Activated T-cell treated with anti-CD3 and anti-CD28 coated beads, Interleukin-2, amount 50 U/mL, for 1 hour (primary cell): Measurements from ENCODE around the gene UBLCP1.
"Not testable (repeated sequence)": the region's sequence is repeated elsewhere in the genome, so short reads cannot be mapped to it uniquely, and the experiment has no call there.

Experiments
- DNase-seq: peaks from one replicate; pipeline ENCODE4 v3.0.0-alpha.2; 2020

The UBLCP1 gene

GRCh38 chr5:159262859-159263568, at the start of gene UBLCP1:
Gene UBLCP1 (plus strand): TSS chr5:159263290. CDS start chr5:159268916, 5,626 bp downstream.
- DNase-seq: peak; percentile 80

GRCh38 chr5:159214486-159215271, 48.4 kb upstream of the UBLCP1 start:
- no peak for DNase-seq

DNA sequence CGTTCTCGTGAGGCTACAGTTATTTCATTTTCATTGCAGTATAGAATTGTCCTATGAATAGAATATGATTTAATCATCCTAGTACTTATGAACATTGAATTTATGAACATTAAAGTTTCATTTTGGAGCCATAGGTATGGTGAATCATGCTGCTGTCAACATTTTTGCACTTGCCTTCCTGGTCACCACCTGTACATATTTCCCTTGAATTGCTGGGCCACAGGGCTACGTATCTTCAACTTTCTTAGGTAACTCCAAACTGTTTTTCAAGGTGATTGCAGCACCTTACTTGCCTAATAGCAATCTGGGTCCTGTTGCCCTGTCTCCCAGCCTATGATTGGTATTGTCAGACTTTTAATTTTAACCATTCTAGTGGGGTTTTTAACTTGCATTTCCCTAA, 47.2 kb upstream of the UBLCP1 start:
- no peak for DNase-seq

GRCh38 chr5:159216454-159216853, 46.6 kb upstream of the UBLCP1 start:
- DNase-seq: no peak

DNA sequence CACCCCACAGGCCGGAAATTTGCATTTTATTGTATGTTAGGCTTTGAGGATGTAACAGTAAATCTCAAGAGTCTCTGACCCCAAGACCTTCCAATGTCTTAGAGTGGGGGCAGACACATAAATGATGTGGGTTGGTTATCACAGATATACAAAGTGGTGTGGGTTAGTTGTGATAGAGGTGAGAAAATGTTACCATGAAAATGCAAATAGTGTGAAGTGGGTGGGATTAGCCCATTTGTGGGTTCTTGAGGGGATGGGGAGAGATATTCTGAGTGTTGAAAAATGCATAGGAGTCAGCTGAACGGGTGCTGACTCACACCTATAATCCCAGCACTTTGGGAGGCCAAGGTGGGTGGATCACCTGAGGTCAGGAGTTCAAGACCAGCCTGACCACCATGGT, 45.9 kb upstream of the UBLCP1 start:
- no peak for DNase-seq

GRCh38 chr5:159218595-159219023, 44.5 kb upstream of the UBLCP1 start:
- DNase-seq: no peak

GRCh38 chr5:159220206-159220605, 42.9 kb upstream of the UBLCP1 start:
- no peak for DNase-seq

DNA sequence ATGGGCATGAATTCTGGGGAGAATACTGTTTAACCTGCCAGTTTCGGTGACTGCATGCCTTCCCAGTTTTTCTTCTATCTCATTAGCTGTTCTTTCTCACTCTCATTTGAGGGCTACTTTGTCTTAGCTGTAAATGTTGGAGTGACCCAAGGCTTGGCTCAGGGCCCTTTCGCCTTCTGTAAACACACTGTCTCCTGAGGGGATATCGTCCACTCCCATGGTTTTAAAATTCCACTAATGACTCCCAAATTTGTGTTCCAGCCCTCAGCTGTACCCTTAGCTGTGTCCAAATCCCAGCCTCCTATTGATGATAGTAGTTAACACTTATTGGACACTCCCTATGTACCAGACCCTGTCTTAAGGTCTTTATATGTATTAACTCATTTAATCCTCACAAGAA, 39.6 kb upstream of the UBLCP1 start:
- no peak for DNase-seq

- DNase-seq: no peak
These were observed 38.6 kb upstream of the UBLCP1 start for GRCh38 chr5:159224471-159224870.

GRCh38 chr5:159226451-159226850, 36.6 kb upstream of the UBLCP1 start:
- no peak for DNase-seq

- no peak for DNase-seq
These were observed 35.6 kb upstream of the UBLCP1 start for GRCh38 chr5:159227452-159227851.

- DNase-seq: not testable (repeated sequence)
These were observed 35.0 kb upstream of the UBLCP1 start for GRCh38 chr5:159228097-159228496.

GRCh38 chr5:159230657-159231056, 32.4 kb upstream of the UBLCP1 start:
- no peak for DNase-seq

DNA sequence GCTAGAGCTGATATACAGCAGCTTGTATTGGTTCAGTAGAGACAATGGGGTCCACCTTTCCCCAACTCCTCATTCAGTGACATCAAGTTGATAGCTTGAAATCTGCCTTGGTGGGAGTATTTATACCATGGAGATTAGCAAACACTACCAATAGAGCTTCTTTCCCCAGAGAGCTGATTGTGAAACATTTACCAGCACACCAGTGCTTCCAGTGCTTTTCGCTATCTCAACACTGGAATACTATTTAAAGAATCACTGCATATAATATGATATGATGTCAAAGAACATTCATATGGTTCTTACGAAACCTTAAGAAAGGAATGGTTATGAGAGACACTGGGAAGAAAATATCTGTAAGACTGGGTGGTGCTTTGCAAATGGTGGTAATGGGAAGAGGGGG, 31.9 kb upstream of the UBLCP1 start:
- DNase-seq: no peak

- DNase-seq: not testable (repeated sequence)
These were observed 27.1 kb upstream of the UBLCP1 start for GRCh38 chr5:159235871-159236520.

DNA sequence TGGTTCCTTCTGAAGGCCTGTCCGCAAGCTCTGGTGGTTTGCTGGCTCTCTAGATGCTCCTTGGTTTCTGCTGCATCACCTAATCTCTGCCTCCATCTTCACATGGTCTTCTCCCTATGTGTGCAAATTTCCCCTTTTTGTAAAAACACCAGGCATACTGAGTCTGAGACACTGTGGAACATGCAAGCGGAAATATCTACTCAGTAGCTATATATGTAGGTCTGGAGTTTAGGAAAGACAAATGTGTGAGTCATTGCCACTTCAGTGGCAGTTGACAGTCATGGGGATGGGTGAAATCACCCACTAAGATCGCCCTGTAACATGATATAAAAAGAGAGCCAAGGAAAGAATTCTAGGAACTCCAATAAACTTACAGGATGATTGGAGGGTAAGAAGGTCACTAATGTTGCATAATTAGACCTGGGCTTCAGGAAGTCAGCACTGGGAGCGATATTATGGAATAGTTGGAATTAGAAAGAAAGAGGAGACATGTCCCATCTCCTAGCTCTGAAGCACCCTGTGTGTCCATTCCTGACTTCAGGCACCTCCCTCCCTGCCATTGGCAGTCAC, 22.7 kb upstream of the UBLCP1 start:
- DNase-seq: no peak

DNA sequence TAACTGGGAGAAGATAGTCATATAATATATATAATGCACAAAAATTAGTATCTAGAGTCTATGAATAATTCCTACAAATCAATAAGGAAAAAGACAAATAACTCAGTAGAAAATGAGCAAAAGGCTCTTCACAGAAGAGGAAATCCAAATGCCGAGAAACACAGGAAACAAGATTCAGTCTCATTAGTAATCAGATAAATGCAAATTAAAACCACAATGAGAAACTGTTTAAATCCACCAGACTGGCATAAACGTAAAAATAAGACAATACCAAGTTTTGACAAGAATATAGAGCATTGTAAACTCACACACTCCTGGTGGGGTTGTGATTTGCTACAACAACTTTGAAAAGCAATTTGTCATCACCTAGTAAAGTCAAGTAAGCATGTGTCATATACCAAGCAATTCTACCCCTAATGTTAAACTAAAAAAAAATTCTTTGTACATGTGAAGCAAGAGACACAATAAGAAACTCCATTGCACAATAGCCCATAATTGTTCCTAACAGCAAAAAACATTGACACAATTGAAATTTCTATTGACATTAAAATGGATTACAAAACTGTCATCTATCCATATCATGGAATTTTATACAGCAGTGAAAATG, 21.0 kb upstream of the UBLCP1 start:
- DNase-seq: no peak

GRCh38 chr5:159242656-159243055, 20.4 kb upstream of the UBLCP1 start:
- no peak for DNase-seq

- DNase-seq: no peak
These were observed 19.7 kb upstream of the UBLCP1 start for GRCh38 chr5:159243385-159243784.

GRCh38 chr5:159244163-159244562, 18.9 kb upstream of the UBLCP1 start:
- DNase-seq: no peak

GRCh38 chr5:159244890-159245289, 18.2 kb upstream of the UBLCP1 start:
- DNase-seq: no peak

- no peak for DNase-seq
These were observed 13.9 kb upstream of the UBLCP1 start for GRCh38 chr5:159249158-159249557.

DNA sequence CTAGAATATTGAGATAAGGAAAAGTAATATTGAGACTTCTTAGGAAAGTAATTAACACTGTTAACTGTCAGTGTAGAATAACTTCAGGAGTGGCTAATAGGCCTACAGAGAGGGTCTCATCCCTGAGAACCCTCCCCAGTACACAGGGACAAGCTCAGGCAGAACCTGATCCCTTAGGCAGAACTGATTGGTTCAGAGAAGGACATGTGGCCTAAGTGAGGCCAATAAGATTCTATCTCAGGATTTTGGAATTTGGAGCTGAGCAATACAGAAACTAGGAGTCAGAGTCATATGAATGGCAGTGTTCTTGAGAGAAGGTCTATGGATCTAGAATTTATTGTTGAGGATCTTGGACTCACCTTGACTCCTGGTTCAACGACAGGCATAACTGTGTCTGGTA, 10.9 kb upstream of the UBLCP1 start:
- no peak for DNase-seq
